Measurements from ENCODE around the gene GUK1.

GUK1 gene

DNA sequence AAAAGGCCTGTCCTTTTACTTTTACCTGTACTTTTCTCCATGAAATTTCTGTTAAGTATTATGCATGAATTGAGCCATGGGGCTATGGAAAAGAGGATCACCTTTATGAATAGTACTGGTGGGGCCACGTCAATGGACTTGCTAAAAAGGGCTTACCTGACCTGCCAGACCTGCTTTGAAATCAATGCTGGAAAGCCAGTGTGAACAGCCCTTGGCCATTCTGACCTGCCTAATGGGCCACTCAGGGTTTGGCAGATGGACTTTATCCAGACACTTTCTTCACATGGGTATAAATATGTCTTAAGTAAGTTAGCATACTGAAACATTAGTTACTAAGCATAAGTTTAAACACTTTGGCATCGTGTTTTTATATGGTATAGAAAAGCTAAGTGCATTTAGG, 8.3 kb upstream of the GUK1 start:
- DNase-seq: no peak

DNA sequence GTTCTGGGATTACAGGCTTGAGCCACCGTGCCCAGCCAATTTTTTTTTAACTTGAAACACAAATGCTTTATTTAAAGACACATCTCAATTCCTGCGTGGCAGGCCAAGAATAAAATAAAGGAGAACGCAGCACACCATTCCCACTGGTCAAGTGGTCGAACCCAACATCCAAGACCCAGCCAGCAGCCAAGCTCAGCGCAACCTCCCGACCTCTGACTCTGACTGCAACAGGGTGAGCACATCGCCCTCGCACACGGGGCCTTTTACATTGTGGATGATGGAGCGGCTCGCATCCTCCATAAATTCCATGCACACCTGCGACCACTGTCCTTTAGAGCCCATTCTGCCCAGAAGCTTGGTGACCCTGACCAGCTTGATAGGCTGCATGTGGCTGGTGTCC, 5.5 kb upstream of the GUK1 start:
- no peak for DNase-seq

DNA sequence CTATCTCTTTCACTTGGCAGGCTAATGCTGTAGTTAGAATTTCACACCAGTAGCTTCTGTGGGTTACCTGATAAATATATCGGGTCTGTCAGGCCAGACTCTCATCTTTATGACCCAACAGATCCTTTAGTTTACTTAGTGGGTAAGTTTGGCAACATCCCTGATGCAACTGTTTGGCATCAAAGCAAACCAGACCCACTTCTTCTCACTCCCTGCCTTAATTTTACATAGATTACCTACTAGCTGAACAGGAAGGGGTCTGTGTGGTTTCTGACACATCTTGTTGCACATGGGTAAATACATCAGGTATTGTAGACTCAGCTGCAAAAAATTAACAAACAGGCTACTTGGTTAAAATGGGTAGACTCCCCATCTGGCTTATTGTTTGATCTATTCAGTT, 3.2 kb upstream of the GUK1 start:
- no peak for DNase-seq

DNA sequence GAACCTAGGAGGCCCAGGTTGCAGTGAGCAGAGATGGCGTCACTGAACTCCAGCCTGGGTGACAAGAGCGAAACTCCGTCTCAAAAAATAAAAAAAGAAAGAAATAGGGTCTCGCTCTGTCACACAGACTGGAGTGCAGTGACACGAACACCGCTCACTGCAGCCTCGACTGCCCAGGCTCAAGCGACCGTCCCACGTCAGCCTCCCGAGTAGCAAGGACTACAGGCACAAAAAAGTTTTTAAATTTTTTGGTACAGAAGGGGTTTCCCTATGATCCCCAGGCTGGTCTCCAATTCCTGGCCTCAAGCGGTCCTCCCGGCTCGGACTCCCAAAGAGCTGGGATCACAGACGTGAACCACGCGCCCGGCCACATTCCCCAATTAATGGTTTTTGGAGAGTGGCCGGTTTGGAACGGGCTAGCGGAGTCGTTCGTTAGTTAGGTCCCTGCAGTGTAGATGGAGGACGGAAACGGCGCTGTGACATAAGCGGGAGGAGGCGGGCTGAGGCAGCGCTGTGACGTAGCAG, 611 bp upstream of the GUK1 start:
- DNase-seq: no peak

DNA sequence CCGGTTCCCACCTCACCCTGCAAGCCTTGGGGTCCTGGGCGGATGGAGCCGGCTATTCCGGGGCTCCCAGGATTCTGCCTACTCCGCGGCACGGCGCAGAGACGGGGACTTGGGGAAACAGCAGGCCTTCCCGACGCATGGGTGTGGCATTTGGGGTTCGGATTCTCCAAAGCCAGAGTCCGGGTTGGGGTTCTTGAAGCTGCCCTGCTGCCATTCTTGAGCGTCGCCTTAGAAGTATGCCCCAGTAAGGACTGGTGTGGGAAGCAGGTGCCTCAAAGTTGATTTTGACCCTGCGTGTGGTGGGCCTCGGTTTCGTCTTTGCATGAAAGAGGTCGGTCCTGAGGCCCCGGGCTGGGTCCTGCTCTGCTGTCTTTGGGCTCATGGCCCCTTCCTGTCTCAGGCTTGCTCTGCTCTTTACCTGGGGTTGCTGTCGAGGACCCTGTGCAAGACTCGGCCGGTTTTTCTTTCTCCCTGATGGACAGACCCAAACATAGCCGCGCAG, 696 bp downstream of the GUK1 start:
- no peak for DNase-seq

DNA sequence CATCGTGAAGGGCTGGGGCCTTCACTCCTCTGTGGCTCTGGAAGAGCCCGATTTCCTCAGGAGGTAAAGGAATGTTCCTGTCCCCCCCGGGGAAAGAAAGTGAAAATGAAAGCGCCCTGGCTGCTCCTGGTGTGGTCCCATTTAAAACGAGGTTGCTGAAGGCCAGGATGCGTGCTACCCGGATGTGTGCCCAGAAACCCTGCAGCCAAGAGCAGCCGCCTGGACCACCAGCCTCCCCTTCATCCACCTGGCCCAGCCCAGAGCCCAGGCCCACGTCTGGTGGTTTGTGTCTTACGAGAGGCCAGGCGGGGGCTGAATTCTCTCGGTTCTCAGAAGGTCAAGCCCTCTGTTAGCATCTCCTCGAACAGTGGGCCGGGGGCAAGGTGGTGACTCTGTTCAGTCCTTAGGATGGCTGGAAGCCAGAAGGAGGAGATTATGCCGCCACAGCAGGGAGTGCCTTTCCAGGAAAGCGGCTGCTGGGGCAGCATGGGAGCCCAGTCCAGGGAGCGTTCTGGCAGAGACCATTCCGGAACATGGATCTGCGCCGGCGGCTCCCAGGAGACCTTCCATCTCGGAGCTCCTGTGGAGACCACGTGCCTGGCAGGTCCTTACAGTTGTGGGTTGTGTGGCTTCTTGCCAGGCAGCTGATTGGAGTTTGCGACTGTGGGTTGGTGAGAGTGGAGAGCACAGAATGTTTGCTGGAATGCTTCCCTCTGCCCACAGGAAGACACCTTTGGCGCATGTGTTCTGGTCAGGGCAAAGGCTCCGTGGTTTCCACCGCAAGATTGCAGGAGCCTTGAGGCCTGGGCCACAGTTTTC, 1.4 kb downstream of the GUK1 start:
- no peak for DNase-seq

DNA sequence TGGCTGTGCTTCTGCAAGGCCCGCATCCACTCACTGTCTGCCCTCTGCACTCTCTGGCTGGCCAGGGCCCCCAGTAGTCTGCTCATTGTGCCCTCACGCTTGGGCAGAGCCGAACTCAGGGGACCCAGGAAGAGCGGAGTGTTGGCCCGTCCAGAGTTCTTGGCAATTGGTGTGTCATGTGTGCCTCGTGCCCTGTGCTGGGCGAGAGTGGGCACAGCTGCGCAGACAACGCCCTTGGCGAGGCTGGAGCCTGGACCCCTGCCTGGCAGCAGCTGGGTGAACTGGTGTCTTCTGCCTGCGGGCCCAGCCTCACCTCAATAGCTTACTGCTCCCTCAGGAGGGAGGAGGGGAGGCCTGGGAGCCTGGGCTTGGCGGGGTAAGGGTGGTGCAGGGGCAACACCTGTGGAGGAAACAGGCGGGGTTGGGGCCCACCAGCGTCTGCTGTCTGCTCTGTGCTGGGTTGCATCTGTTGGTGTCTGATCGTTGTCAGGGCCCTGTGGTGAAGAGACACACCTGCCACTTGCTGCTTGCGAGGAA, 2.1 kb downstream of the GUK1 start:
- DNase-seq: no peak

DNA sequence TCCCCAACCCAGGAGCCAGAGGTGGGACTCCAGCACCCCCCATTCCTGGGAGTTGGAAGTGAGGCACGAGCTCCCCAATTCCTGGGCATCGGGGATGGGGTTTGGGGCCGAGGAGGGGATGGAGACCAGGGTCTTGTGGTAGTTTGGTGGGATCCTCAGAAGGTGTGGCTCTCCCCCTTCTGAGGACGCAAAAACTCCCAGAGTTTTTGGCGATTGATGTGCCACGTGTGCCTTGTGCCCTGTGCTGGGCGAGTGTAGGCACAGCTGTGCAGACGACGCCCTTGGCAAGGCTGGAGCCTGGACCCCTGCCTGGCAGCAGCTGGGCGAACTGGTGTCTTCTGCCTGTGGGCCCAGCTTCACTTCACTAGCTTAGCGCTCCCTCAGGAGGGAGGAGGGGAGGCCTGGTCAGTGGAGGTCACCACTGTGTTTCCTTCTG, 2.6 kb downstream of the GUK1 start:
- DNase-seq: no peak

DNA sequence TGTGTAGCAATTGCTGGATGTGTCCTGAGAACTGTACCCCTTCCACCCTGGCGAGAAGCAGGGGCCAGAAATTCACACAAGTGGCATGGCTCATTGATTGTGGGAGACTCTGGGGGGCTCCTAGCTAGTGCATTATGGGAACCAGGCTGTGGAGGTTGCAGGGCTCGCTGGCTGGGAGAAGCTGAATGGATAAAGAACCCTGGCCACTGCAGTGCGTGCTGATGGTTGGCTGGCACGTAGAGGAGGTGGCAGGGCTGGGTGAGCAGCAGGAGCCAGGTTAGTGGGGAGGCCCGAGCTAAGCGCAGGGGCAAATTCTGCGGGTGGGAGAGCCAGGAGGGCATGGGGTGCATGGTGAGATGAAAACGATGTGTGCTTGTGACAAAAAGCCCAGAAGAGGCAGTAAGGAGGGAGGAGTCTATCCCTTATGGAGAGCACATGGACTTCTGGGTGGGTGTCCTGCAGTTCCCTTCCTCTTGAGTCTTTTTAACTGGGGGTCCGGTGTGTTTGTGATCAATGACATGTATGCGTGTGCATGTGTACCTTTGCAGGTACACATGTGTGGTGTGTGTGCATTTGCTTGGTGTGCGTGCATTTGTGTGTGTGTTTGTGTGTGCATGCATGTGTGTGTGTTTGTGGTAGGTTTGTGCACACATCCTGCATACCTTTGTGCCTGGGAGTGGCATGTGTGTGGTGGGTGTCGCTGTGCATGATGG, 3.6 kb downstream of the GUK1 start:
- no peak for DNase-seq

DNA sequence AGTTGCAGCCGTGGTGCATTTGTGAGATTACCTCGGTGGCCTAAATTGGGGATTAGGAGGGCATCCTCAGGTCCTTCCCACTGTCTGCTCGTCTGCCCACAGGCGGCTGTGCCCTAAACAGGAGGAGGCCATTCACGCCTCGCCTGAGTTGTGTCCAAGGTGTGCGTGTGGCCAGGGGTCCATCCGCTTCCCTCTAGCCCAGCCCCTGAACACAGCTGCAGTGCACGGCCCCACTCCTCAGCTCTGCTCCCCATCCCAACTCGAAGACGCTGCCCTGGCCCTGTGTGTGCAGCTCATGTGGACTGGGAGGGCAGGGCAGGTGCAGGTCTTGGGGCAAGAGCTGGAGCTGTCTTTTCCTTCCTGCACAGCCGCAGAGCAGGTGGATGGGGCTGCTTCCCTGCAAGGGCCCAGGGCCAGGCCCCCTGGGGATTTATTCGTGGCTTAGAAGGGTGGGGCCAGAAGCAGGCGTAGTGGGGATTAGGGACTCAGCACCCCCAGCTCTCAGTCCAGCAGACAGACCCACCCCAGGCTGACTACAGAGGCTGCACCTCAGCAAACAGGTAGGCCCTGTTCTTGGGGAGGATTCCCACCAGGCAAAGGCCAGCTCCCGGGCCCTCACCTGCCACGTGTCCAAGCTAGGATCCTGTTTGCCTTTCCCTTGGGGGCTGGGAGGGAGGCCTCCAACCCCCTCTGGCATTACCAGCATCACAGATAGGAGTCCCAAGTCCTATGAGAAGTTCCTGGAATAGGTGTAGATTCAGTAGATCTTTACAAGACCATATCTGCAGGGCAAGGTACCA, 4.3 kb downstream of the GUK1 start:
- DNase-seq: no peak

DNA sequence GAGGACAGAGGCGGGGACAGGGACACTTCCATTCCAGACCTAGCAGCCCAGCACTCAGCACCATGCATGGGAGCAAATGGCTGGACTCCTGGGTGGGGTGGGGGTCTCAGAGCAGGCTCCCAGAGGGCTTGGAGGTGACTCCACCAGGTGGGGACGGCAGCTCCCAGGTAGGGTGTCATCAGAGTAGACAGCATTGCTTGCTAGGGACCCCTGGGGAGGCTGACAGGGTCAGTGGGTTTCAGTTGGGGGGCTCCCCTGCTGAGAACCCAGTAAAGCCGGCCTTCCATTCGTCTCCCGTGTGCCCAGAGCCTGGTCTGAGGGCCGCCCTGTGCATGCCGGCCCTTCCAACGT, 4.9 kb downstream of the GUK1 start:
- DNase-seq: no peak

DNA sequence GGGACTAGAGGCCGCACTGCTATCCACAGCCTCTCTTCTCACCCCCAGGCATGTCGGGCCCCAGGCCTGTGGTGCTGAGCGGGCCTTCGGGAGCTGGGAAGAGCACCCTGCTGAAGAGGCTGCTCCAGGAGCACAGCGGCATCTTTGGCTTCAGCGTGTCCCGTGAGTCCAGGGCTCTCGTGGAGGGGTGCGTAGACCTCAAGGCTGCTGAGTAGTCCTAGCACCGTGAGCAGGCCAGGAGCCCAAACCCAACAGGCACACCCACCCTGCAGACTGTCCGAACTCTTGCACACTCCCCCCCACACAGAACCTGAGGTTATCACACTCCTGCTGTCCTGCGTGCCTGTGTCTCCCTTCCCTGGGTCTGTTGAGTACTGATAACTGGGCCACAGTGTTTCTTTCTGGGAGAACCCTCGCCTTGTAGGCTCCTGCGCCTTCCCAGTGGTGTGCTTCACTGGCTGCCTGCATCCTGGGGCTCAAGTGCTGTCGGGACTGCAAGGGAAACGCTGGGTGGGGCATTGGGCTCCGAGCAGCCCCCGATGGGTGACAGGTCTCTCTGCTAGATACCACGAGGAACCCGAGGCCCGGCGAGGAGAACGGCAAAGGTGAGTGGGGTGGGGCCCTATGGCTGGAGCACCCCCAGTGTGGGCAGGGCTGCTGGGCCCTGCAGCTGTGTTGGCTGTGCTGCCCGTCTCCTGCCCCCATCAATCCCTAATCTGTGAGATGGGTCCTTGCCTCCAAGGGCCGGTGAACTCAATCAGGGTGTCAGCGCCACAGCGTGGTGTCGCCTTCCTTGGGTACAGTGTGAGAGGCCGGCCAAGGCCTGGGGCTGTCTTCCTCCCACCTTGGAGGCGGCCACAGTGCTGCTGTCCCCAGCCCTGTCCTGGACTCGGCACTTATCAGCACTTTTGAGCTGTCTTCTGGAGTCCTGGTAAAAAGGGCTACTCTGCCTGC, 5.7 kb downstream of the GUK1 start:
- DNase-seq: no peak

DNA sequence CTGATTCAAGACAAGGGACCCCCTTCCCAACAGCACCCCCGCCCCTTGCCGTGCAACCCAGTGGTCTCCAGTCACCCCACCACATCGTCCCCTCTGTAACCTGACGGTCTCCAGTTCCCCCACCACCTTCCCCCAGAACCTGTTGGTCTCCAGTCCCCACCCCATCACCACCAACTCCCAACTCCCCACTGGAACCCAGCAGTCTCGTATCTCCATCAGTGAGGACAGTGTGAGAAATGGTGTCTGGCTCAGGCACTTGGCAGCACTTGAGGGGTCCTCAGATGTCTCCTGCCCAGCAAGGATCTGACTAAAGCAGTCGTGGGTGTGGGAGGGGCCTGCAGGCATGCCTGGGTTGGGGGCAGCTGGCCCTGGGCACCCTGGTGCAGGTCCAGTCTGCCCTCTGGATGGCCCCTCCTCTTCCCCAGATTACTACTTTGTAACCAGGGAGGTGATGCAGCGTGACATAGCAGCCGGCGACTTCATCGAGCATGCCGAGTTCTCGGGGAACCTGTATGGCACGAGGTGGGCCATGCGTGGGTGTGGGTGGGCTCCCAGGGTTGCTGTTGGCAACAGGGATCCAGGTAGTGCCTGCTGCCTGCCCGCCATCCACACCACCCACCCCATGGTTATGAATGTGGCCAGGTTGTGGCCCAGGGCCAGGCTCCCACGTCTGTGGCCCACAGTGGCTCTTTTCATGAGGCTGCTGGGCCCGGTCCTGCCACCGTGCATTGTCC, 6.5 kb downstream of the GUK1 start:
- no peak for DNase-seq

DNA sequence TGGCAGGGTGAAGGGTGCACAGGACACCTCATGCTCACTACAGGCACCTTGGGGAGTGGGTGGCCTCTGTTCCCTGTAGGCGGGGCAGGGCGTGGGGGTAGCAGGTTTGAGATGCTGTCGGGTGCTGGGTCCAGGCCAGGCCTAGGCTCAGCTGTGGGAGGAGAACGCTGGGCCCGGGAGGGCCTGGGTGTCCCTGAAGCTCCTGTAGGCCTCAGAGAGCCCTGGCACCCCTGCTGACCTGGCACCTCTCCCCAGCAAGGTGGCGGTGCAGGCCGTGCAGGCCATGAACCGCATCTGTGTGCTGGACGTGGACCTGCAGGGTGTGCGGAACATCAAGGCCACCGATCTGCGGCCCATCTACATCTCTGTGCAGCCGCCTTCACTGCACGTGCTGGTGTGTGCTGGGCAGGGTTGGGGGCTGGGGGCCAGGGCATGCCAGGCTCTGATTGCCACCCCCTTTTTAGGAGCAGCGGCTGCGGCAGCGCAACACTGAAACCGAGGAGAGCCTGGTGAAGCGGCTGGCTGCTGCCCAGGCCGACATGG, 7.1 kb downstream of the GUK1 start:
- no peak for DNase-seq

DNA sequence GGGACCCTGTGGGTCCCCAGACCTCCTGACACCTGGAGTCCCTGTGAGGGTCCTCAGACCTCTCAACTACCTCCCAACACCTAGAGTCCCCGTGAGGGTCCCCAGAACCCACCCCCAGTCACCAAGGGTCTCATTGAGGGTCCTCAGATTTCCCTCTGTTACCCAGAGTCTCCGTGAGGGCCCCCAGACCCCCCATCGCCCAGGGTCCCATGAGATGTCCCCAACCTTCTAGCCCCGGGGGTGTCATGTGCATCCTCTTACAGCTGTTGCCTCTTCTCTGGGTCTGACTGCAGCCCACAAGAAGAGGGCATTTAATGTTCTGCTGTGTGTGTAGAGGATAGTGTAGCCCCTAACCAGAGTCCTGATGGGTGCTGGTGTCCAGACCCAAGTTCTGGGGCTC, 7.7 kb downstream of the GUK1 start:
- no peak for DNase-seq

DNA sequence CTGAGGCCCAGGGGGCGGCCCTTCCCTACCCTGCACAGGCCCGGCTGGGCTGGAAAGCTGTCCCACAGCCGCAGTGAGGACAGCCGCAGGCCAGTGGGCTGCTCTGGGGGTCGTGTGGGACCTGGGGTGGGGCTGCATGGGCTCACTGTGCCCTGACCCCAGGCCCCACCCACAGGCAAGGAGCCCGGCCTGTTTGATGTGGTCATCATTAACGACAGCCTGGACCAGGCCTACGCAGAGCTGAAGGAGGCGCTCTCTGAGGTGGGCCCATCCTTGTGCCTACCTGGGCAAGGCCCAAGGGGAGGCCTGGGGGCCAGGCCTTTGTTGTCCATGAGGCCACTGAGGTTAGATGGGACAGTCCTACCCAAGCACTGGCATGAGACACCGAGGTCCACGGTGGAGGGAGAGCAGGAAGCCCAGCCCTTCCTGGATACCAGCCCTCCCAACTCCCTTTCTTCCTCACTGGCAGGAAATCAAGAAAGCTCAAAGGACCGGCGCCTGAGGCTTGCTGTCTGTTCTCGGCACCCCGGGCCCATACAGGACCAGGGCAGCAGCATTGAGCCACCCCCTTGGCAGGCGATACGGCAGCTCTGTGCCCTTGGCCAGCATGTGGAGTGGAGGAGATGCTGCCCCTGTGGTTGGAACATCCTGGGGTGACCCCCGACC, 8.2 kb downstream of the GUK1 start:
- DNase-seq: no peak

DNA sequence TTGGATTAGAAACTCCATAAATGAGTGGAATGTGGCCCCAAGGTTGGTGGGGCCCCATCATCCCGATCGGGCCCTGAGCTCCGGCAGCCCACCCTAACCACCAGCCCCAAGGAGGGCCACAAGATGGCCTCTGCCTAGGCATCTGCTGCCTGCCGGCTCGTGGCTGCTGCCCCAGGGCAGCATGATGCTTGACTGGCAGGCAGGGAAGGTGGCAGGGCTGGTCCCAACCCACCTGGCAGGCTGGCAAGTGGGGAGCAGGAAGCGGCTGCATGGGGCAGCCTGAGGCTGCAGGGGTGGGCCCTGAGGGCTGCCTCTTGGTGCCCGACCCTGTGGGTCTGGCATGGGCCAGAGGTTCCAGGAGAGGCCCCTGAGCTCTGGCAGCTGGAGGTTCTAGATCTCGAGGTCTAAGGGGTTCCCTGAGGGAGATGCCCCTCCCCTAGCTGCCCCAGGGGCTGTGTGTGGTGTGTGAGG, 8.9 kb downstream of the GUK1 start:
- DNase-seq: no peak

DNA sequence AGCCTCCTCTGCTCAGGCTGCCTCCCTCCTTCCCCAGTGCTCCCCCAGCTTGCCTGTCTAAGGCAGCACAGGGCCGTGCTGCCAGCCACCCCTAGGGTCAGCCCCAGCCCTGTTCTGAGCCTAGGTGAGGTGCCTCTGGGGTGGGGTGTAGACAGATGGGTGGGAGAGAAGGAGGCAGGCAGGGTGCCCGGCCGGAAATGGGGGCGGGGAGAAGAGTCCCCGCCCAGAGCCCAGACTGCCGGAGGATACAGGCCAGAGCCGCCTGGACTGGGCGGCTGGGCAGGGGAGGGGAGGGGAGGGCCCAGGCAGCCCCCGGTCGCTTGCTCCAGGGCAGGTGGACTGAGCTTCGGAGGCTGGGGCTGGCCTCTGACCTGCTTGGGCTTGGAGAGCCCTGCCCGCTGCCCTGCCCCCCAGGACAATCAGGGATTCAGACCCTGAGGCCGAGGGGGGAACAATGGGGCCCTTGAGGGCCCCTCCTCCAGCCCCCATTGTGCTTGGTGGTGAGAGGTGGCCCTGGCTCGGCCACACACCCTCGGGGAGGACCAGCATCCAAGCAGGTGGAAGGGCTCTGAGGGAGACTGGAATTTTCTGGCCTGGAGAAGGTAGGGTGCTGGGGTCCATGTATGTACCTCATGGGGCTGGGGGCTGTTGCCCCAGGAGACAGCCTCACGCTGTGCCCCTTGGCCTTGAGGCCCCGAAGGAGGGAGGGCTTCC, 9.5 kb downstream of the GUK1 start, which contains the start of gene GJC2:
TSS of gene GJC2 (plus strand) at position 525 of the 714 bp plus-strand sequence. CDS start 7,829 bp downstream, outside the sequence.
- DNase-seq: no peak

DNA sequence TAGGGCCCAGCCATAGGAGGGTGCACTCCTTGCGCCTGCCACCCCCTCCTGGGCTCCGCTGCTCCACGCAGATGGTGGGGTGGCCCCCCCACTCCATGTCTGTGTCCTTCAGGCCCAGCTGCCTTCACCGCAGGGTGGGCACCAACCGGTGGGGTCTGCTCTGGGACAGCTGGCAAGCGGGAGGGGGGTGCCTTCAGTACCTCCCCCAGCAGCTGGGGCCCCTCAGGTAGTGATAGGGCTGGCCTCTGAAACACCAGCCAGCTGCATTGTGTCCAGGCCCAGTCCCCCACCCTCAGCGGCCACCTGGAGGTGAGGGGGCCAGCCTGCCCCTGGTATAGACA, 10.0 kb downstream of the GUK1 start:
- no peak for DNase-seq
